Measurements from ENCODE around the gene ALS2.
"Not testable (repeated sequence)": the region's sequence is repeated elsewhere in the genome, so short reads cannot be mapped to it uniquely, and the experiment has no call there.

The ALS2 gene

GRCh38 chr2:201780674-201781493 is at the start of gene ALS2:
Gene ALS2, minus strand, starts transcription at chr2:201780933. Its CDS starts 12,048 bp downstream, at chr2:201768885.
- DNase-seq (ENCODE audit: low read depth in 2 of 3, low spot score in 1 of 3): peak; percentile 83 to 92 (median 92)

- no peak for DNase-seq (ENCODE audit: low read depth in 2 of 3, low spot score in 1 of 3)
These were observed 47.5 kb upstream of the ALS2 start for GRCh38 chr2:201828220-201828619.

DNA sequence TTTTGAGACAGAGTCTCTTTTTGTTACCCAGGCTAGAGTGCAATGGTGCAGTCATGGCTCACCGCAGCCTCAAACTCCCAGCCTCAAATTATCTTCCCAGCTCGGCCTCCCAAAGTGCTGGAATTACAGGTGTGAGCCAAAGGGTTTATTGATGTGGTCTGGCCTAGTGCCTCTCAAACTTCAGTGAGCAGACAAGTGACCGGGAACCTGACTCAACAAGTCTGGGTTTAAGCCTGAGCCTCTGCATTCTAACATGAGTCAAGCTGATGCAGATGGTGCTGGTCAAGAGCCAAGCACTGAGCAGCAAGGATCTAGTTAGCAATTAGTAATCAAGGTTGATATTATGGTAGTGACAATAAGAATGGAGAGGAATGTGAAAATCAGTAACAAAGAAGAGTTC is 46.9 kb upstream of the ALS2 start:
- no peak for DNase-seq (ENCODE audit: low read depth in 2 of 3, low spot score in 1 of 3)

DNA sequence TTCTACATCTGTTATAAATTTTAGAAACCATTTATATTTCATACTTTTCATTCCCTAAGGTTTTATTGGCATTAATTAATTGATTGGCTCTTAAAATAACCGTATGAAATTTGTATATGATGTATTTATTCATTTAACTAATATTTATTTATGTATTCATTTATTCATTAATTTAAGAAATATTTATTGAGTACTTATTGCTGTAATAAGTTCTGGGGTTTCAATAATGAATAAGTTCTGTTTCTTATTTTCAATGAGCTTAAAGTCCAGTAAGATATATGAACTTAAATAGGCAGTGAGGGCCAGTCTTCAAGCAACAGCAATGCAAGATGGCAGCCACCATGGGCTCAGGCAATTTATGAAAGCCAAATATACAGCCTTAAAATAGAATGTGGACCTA is 43.5 kb upstream of the ALS2 start:
- DNase-seq (ENCODE audit: low read depth in 2 of 3, low spot score in 1 of 3): no peak

DNA sequence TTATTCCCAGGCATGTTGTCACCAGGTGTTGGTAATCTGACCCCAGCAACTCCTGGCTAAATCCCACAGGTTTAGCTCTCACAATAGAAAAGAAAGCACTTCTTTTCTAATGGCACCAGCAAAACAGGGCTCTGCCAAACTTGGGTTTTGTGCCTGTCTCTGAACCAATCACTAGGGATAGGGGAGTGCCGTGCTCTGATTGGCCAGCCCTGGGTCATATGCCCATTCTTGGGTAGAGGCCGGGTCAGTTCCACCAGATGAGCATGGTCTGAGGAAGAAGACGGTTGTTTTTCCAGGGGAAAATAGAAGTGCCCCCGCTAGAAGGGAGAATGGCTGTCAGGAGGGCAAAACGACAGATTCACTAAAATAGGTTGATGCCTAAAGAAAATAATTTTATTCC is 40.3 kb upstream of the ALS2 start:
- DNase-seq (ENCODE audit: low read depth in 2 of 3, low spot score in 1 of 3): no peak

- no peak for DNase-seq (ENCODE audit: low read depth in 2 of 3, low spot score in 1 of 3)
These were observed 39.8 kb upstream of the ALS2 start for GRCh38 chr2:201820383-201821007.

DNA sequence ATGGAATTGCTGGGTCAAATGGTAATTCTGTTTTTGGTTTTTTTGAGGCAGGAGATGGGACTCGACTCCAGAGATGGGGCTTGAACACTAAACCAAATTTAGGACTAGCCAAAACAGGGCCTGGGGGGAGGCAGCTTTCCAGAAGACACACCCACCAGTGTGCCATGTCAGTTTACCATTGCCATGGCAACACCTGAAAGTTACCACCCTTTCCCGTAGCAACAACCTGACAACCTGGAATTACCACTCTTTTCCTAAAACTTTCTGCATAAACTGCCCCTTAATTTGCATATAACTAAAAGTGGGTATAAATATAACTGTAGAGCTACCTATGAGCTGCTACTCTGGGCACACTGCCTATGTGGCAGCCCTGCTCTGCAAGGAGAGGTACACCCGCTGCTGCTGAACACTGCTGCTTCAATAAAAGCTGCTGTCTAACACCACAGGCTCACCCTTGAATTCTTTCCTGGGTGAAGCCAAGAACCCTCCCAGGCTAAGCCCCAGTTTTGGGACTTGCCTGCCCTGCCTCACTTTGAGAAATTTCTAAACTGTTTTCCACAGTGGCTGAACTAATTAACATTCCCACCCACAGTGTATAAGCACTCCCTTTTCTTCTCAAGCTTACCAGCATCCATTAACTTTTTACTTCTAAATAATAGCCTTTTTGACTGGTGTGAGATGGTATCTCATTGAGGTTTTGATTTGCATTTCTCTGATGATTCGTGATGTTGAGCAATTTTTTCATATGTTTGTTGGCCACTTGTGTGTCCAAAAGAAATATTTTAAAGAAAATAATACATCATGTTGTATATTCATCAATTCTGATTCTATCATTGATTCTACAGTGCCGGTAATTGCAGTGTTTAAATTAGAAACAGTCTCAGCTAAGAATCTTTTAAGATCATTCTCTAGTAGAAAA is 36.2 kb upstream of the ALS2 start:
- no peak for DNase-seq (ENCODE audit: low read depth in 2 of 3, low spot score in 1 of 3)

DNA sequence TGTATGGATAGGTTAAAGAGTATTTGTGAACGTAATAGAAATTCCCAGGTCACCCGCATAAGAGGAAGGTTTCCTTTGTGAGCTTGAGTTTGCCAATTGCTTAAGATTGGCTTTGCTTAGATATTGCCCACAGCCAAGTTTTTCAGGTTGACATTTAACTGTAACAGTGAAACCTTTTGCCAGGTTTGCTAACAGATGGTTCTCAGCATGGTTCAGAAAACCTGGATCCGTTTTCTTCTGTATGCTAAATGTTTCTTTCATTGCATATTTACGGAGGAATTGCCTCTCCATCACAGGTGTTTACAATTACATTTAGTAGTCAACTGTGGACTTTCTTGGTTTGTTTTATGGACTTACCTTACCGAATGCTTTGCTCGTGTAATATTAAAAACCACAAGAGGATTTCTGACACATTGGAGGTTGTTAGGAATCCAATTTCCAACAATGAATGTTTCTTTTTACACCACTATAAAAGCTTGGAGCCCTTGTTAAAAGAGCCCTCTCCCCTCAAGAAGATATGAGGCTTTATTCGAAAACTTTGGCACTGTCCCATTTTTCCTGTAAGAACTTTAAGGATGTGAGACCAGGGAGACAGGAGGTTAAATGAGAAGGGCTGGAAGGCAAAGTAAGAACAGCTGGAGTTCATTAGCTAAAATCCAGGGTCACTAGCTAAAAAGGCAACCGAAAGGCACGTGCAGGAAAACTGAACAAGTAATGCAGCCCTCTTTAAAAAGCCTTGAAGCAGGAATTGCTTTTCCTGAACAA is 33.4 kb upstream of the ALS2 start:
- no peak for DNase-seq (ENCODE audit: low read depth in 2 of 3, low spot score in 1 of 3)

DNA sequence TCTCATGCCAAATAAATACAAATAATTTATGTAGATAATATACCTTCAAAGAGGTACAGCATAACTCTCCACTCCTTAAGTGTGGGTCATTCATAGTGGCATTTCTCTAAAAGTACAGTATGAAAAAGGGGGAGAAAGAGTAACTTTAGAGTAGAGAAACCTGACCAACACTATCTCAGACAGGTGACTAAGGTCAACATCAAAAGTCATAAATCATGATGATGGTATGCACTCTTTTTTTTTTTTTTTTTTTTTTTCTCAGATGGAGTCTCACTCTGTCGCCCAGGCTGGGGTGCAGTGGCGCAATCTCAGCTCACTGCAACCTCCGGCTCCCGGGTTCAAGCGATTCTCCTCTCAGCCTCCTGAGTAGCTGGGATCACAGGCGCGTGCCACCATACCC is 29.9 kb upstream of the ALS2 start:
- not testable (repeated sequence) for DNase-seq (ENCODE audit: low read depth in 2 of 3, low spot score in 1 of 3)

- DNase-seq (ENCODE audit: low read depth in 2 of 3, low spot score in 1 of 3): no peak
These were observed 28.9 kb upstream of the ALS2 start for GRCh38 chr2:201809633-201810032.

DNA sequence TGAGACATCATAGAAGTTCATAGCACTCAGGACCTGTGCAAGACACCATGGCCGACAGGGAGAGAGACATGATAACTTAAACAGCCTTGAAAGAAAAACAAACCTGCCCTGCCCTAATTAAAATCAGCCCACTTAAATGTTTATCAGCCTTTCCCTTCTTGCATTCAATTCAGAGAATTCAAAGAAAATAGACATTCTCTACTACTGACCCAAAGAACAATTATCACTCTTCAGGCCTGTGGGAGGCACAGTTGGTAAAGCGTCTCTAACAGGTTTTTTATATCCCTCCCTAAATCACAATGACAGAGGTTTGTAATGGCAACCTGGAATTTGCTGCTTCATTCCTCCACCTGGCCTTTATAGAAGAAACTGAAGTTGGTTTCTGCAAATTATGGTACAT is 27.3 kb upstream of the ALS2 start:
- DNase-seq (ENCODE audit: low read depth in 2 of 3, low spot score in 1 of 3): no peak

DNA sequence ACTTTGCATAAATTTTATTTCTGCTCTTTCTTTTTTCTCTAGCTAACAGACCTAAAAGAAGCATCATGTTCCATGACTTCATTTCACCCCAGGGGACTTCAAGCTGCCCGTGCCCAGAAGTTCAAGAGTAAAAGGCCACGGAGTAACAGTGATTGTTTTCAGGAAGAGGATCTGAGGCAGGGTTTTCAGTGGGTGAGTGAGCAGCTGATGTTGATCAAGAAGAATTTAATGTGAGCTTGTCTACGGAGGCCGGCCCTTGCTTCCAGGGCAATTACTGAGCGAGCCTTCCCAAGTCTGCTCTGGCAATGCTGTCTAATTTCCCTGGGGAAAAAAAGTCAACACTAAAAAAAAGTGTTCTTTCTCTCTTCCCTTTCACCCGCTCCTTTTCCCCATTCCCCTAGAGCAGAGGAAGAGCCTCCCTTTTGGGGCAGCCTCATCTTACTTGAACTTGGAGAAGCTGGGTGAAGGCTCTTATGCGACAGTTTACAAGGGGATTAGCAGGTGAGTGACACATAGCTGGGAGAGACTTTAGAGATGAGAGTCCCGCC is 26.8 kb upstream of the ALS2 start:
- DNase-seq (ENCODE audit: low read depth in 2 of 3, low spot score in 1 of 3): no peak

GRCh38 chr2:201806442-201807170 is 25.9 kb upstream of the ALS2 start, which contains the start of gene CDK15:
Gene CDK15, plus strand, starts transcription at chr2:201806537. Its CDS starts 128 bp downstream, at chr2:201806665.
- DNase-seq (ENCODE audit: low read depth in 2 of 3, low spot score in 1 of 3): no peak

DNA sequence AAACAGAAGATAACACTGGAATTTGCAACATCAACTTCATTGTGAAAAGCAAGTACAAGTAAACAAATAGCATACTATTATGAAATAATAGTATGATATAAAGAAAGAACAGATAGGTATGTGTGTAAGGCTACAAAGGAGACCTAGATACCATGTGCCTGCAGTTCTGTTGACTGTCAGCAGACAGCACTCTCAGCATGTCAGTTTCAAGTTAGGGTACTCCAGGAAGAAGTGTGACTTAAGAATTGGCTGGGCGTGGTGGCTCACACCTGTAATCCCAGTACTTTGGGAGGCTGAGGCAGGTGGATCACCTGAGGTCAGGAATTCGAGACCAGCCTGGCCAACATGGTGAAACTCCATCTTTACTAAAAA is 18.2 kb upstream of the ALS2 start:
- DNase-seq (ENCODE audit: low read depth in 2 of 3, low spot score in 1 of 3): not testable (repeated sequence)

DNA sequence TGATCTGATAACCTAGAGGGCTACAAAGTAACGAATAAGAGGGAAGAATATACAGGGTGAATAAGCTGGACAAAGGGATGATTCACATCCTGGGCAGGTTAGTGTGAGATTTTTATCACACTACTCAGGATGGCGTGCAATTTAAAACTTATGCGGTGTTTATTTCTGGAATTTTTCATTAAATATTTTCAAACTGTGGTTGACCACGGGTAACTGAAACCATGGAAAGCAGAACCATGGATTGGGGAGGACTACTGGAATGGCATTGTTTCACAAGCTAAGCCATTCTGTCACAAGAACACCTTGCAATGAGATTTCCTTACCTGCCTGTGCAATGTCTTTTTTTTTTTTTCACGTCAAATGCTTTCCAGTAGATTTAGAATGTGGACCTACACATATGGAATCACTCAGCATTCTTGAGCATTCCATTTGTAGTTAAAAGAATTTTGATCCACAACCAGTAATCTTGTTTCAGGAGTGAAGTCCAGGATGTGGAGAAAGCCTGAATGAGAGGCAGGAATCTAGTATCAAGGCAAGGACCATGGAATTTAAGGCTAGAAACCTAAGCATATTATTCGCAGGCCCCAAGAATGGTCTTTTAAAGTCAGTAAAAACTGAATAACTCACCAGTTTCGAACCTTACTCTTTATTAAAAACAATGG is 17.6 kb upstream of the ALS2 start:
- no peak for DNase-seq (ENCODE audit: low read depth in 2 of 3, low spot score in 1 of 3)

DNA sequence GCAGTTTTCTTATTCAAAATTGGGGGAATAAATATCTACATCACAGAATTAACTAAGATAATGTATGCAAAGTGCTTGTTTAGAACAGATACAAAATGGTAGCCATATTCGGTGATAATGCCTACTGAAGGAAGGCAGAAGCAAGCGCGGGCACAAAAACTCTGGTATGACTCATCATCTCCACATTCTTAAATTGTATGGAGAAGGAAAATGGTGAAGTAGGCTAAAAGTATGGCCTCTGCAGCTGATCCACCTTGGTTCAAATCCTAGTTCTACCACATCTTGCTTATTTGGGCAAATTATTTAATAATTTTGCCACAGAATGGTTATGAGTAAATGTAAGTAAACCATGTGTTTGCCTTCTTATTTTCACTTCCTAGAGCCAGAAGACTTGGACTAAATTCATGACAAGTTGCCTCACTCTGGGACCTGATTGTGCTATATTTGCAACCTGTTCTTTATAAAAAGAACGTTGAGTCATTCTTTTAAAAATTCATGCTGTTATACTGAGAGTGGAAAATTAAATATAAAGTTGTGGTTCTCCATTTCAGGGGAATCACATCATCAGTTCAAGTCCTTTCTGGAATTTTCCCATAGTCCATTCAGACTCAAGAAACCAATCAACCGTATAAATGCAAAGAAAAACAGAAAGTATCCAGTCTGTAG is 16.6 kb upstream of the ALS2 start:
- no peak for DNase-seq (ENCODE audit: low read depth in 2 of 3, low spot score in 1 of 3)

DNA sequence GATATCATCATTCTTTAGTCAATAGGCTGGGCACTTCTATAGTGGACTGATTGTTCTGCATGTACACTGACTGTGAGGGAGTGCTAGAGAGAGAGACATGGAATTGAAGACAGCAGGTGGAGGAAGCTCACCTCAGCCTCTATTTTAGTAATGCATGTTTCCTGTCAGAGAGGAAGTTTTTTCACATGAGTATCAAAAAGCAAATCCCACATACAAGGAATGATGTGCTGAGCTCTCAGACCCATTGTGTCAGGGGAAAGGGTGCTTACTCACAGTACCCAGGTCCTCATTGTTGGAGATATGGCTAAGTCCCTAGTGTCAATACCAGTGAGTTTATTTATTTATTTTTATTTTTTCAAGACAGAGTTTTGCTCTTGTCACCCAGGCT is 15.7 kb upstream of the ALS2 start:
- no peak for DNase-seq (ENCODE audit: low read depth in 2 of 3, low spot score in 1 of 3)

DNA sequence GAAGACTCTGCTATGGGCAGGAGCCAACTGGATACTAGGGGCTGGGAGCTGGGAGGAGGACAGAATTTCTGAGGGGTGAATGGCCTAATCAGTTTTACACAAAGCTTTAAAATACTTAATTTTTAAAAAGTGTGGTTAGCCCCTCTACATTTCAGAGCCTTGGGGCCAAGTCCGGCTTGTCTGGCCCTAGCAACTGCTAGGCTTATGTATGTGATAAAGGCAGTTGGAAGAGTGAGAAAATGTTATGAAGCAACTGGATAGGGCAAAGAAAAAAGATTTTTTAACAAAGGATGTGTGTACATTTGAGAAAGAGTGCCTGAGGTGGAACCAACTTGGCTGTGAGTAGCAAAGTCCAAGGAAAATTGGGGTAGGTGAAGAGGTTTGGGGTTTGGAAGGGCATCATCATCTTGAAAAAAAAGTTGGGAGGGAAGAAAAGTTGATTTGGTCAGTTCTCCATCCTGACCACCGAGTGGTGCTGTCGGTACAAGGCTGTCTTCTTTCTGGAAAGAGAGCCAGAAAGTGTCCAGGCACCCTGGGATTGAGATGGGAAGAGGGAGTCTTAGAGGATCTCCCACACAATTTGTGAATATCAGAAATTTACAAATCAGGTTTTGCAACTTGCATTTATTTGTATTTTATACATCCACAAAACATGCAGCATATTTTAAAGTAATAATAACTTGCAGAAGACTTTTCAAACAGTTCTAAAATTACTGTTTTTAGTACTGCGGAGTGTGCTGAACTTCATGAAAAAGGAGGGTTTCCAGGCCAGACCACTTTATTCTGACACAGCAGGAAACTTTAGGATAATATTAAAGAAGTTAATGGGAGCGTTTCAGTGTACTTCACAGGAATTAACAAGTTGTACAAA is 15.1 kb upstream of the ALS2 start:
- no peak for DNase-seq (ENCODE audit: low read depth in 2 of 3, low spot score in 1 of 3)

Measured in stimulated activated CD4-positive, alpha-beta T cell treated with anti-CD3 and anti-CD28 coated beads, Interleukin-12 subunit alpha, Interleukin-12 subunit beta, amount 100 ng/mL, for 48 hours (primary cell).